Neuronal stem cell (in vitro differentiated cells): Measurements from ENCODE around the gene CSRP1.

Experiments
- DNase-seq: peaks from one replicate; pipeline ENCODE4 v3.0.0-alpha.2; 2013; ENCODE audit warnings: low spot score
- H2AFZ ChIP-seq: one replicate; pipeline ENCODE4 v1.6.1; 2013; ENCODE audit warnings: mild to moderate bottlenecking, low read length, inconsistent platforms
- H2AK5ac ChIP-seq: 2 replicates; pipeline ENCODE4 v1.6.1; 2013; ENCODE audit warnings: low read depth, mild to moderate bottlenecking, inconsistent platforms, low read length, moderate library complexity, mixed read lengths
- H2BK120ac ChIP-seq: 2 replicates; pipeline ENCODE4 v1.6.1; 2013; ENCODE audit warnings: low read depth, mild to moderate bottlenecking, inconsistent platforms, low read length, moderate library complexity, mixed read lengths
- H2BK12ac ChIP-seq: one replicate; pipeline ENCODE4 v1.6.1; 2013; ENCODE audit warnings: low read length, inconsistent platforms
- H2BK15ac ChIP-seq: 2 replicates; pipeline ENCODE4 v1.6.1; 2013; ENCODE audit warnings: mild to moderate bottlenecking, low read length, inconsistent platforms, mixed read lengths
- H2BK5ac ChIP-seq: one replicate; pipeline ENCODE4 v1.6.1; 2013; ENCODE audit warnings: inconsistent platforms, mild to moderate bottlenecking, low read length, moderate library complexity
- H3K14ac ChIP-seq: one replicate; pipeline ENCODE4 v1.6.1; 2013; ENCODE audit warnings: low read length, inconsistent platforms
- H3K18ac ChIP-seq: 2 replicates; pipeline ENCODE4 v1.6.1; 2013; ENCODE audit warnings: low read length, inconsistent platforms
- H3K23ac ChIP-seq: 2 replicates; pipeline ENCODE4 v1.6.1; 2013; ENCODE audit warnings: low read depth, mild to moderate bottlenecking, mixed read lengths, low read length, inconsistent platforms; ENCODE audit not compliant: poor library complexity
- H3K27ac ChIP-seq: replicated peaks from 3 replicates; pipeline ENCODE4 v1.5.1; 2013; ENCODE audit warnings: low read length, inconsistent platforms
- H3K27me3 ChIP-seq, 3 experiments: 2 replicates each; pipeline ENCODE4 v1.6.1; 2013; ENCODE audit warnings: low read length in 3 of 3, mild to moderate bottlenecking in 2 of 3, inconsistent platforms in 1 of 3, low read depth in 1 of 3, mixed read lengths in 1 of 3, moderate library complexity in 1 of 3; ENCODE audit not compliant: control insufficient read depth in 3 of 3, insufficient read depth in 3 of 3
- H3K36me3 ChIP-seq, 2 donors: replicated peaks in 1 of 2; 2 replicates each; pipeline ENCODE4 v1.6.1; 2013; ENCODE audit warnings: low read length in 2 of 2; ENCODE audit not compliant: control insufficient read depth in 2 of 2, insufficient read depth in 2 of 2
- H3K4ac ChIP-seq: 2 replicates; pipeline ENCODE4 v1.6.1; 2013; ENCODE audit warnings: inconsistent platforms, mild to moderate bottlenecking, low read length, moderate library complexity
- H3K4me1 ChIP-seq, 2 donors: 1 replicate in 1 of 2; 2 replicates in 1 of 2; pipeline ENCODE4 v1.6.1; 2013; ENCODE audit warnings: low read length in 2 of 2, low read depth in 1 of 2; ENCODE audit not compliant: control insufficient read depth in 2 of 2, insufficient read depth in 1 of 2
- H3K4me2 ChIP-seq: one replicate; pipeline ENCODE4 v1.6.1; 2013; ENCODE audit warnings: mild to moderate bottlenecking, low read length, inconsistent platforms; ENCODE audit not compliant: insufficient read depth, poor library complexity, severe bottlenecking
- H3K4me3 ChIP-seq, 2 donors: 2 replicates each; pipeline ENCODE4 v1.5.1; 2013; ENCODE audit warnings: low read length in 2 of 2, mild to moderate bottlenecking in 2 of 2, inconsistent platforms in 1 of 2, moderate library complexity in 1 of 2
- H3K79me1 ChIP-seq: one replicate; pipeline ENCODE4 v1.6.1; 2013; ENCODE audit warnings: low read depth, mild to moderate bottlenecking, inconsistent platforms, low read length, moderate library complexity
- H3K9ac ChIP-seq: one replicate; pipeline ENCODE4 v1.6.1; 2013; ENCODE audit warnings: mild to moderate bottlenecking, low read depth, low read length, inconsistent platforms; ENCODE audit not compliant: poor library complexity
- H3K9me3 ChIP-seq, 2 donors: replicated peaks in 1 of 2; 2 replicates each; pipeline versions ENCODE3 to v1.6.1; 2013; ENCODE audit warnings: low read length in 2 of 2, mild to moderate bottlenecking in 2 of 2, inconsistent platforms in 1 of 2, low read depth in 1 of 2, mixed read lengths in 1 of 2, moderate library complexity in 1 of 2; ENCODE audit not compliant: control insufficient read depth in 2 of 2, insufficient read depth in 1 of 2
- H4K8ac ChIP-seq: one replicate; pipeline ENCODE4 v1.6.1; 2013; ENCODE audit warnings: low read depth, mild to moderate bottlenecking, inconsistent platforms, low read length, moderate library complexity
- H4K91ac ChIP-seq: one replicate; pipeline ENCODE4 v1.6.1; 2013; ENCODE audit warnings: low read length, low read depth, mild to moderate bottlenecking, inconsistent platforms; ENCODE audit not compliant: poor library complexity
- WGBS, 2 donors: extraction: QIAGEN DNeasy Blood & Tissue Kit; methylation state at CpG; one replicate each; pipeline ENCODE4 v1.1.7; 2013; ENCODE audit warnings: missing lambda C conversion rate in 2 of 2, mixed read lengths in 1 of 2; ENCODE audit not compliant: insufficient read length in 2 of 2, insufficient replicate concordance in 1 of 2; ENCODE audit errors: extremely low coverage in 2 of 2; 5-methylcytosine and 5-hydroxymethylcytosine counted together

Gene CSRP1

GRCh38 chr1:201447903-201448871 lies 58.7 kb downstream of the CSRP1 start:
- Histone ChIP-seq H2AK5ac (no peak overlapping the region), H3K23ac (no peak overlapping the region), H2BK12ac (no peak overlapping the region), H3K4ac (no peak overlapping the region), H3K27me3 (peaks cover 0 to 8% (median 0%) of the 10 kb centered on the region in 3 experiments), H3K9ac (no peak overlapping the region), H3K79me1 (no peaks in the 10 kb centered on the region), H3K18ac (peak overlapping the region; percentile 55), H3K36me3 (no peaks in the 10 kb centered on the region), H2BK5ac (no peak overlapping the region), H3K4me1 (peaks cover 18 to 22% of the 10 kb centered on the region in 2 donors), H2BK15ac (no peak overlapping the region), H3K9me3 (no peaks in the 10 kb centered on the region), H3K4me3 (no peak overlapping the region), H3K14ac (no peak overlapping the region), H2AFZ (peak overlapping the region; percentile 84), H4K8ac (no peak overlapping the region), H3K27ac (no peak overlapping the region), H2BK120ac (no peak overlapping the region), H4K91ac (no peak overlapping the region), H3K4me2 (no peak overlapping the region)
- WGBS, 2 donors, result no CpG with 5 or more reads among the region's 20 CpGs
- DNase-seq, result peak; percentile 69

DNA sequence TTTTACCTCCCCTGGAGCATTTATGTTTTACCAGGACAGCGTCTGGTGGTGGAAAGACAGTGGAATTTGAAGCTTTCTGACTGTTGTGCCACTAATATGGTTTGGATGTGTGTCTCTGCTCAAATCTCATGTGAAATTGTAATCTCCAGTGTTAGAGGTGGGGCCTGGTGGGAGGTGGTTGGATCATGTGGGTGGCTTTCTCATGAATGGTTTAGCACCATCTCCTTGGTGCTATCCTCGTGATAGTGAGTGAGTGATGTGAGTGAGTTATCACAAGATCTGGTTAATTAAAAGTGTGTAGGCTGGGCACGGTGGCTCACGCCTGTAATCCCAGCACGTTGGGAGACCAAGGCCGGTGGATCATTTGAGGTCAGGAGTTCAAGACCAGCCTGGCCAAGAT lies 61.6 kb downstream of the CSRP1 start:
- Histone ChIP-seq H2BK12ac (no peak overlapping the region), H3K4me3 (no peak overlapping the region), H3K4me1 (peaks cover 8 to 15% of the 10 kb centered on the region in 2 donors), H3K4ac (no peak overlapping the region), H3K18ac (no peak overlapping the region), H3K9ac (no peak overlapping the region), H3K23ac (no peak overlapping the region), H3K14ac (no peak overlapping the region), H3K79me1 (no peaks in the 10 kb centered on the region), H3K27me3 (peaks cover 0 to 8% (median 0%) of the 10 kb centered on the region in 3 experiments), H3K4me2 (no peak overlapping the region), H2AFZ (no peak overlapping the region), H2AK5ac (no peak overlapping the region), H2BK5ac (no peak overlapping the region), H4K91ac (no peak overlapping the region), H2BK120ac (no peak overlapping the region), H3K36me3 (no peaks in the 10 kb centered on the region), H3K9me3 (no peaks in the 10 kb centered on the region), H4K8ac (no peak overlapping the region), H3K27ac (no peak overlapping the region), H2BK15ac (no peak overlapping the region)
- no peak for DNase-seq
- WGBS, 2 donors, result no CpG with 5 or more reads among the region's 6 CpGs

DNA sequence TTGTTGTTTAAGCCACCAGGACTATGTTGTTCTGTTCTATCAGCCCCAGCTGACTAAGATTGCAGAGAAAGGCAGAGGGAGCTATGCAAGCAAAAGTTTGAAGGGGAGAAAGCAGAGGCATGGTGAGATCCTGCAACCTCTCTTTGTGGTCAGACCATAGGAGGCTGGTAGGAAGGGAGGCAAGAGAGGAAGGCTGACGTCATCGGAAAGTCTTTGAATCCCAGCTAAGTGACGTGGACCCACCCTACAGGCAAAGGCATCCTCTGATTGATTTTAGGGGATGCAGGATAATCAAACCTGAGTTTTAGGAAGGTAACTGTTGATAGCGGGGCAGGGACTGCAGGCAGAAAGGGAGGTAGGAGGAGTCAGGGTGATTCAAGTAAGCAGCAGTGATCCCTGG lies 62.1 kb downstream of the CSRP1 start:
- no peak overlapping the region for H3K4me2 ChIP-seq
- no peak overlapping the region for H3K9ac ChIP-seq
- H2BK15ac ChIP-seq, result no peak overlapping the region
- H4K8ac ChIP-seq, result no peak overlapping the region
- no peak overlapping the region for H2BK5ac ChIP-seq
- peak overlapping the region; percentile 5 for H2BK12ac ChIP-seq
- no peak overlapping the region for H2AFZ ChIP-seq
- no peak overlapping the region for H3K14ac ChIP-seq
- no peaks in the 10 kb centered on the region for H3K36me3 ChIP-seq
- H4K91ac ChIP-seq, result no peak overlapping the region
- no peaks in the 10 kb centered on the region for H3K79me1 ChIP-seq
- H3K4ac ChIP-seq, result no peak overlapping the region
- no peak overlapping the region for H3K18ac ChIP-seq
- H3K23ac ChIP-seq, result no peak overlapping the region
- no peak overlapping the region for H3K27ac ChIP-seq
- peaks cover 0 to 8% (median 0%) of the 10 kb centered on the region in 3 experiments for H3K27me3 ChIP-seq
- peaks cover 8 to 15% of the 10 kb centered on the region in 2 donors for H3K4me1 ChIP-seq
- H3K4me3 ChIP-seq, result no peak overlapping the region
- no peak overlapping the region for H2BK120ac ChIP-seq
- H2AK5ac ChIP-seq, result no peak overlapping the region
- no CpG with 5 or more reads among the region's 4 CpGs for WGBS, 2 donors
- DNase-seq, result no peak
- H3K9me3 ChIP-seq, result no peaks in the 10 kb centered on the region

GRCh38 chr1:201443747-201444146 lies 63.2 kb downstream of the CSRP1 start:
- Histone ChIP-seq H3K4me2 (no peak overlapping the region), H2BK5ac (no peak overlapping the region), H3K23ac (no peak overlapping the region), H2BK15ac (no peak overlapping the region), H3K27me3 (peaks cover 0 to 8% (median 0%) of the 10 kb centered on the region in 3 experiments), H3K4me3 (no peak overlapping the region), H3K4me1 (peaks cover 3 to 12% of the 10 kb centered on the region in 2 donors), H3K9ac (no peak overlapping the region), H2BK120ac (no peak overlapping the region), H3K18ac (peak overlapping the region; percentile 55), H4K91ac (no peak overlapping the region), H3K9me3 (no peaks in the 10 kb centered on the region), H4K8ac (no peak overlapping the region), H3K79me1 (no peaks in the 10 kb centered on the region), H3K14ac (no peak overlapping the region), H3K27ac (no peak overlapping the region), H3K4ac (no peak overlapping the region), H2AFZ (peak overlapping the region; percentile 28), H3K36me3 (no peaks in the 10 kb centered on the region), H2AK5ac (peak overlapping the region; percentile 1), H2BK12ac (no peak overlapping the region)
- WGBS, 2 donors, result no CpG with 5 or more reads among the region's 7 CpGs
- no peak for DNase-seq
